Measurements from ENCODE around the gene LMAN1L. TPM values are rescaled to one million over a fixed set of nuclear protein-coding genes. Genes with fewer than 3 reads are reported as not detected.

The LMAN1L gene
- total RNA-seq, 1 experiment from 2014 or later, result not detected

DNA sequence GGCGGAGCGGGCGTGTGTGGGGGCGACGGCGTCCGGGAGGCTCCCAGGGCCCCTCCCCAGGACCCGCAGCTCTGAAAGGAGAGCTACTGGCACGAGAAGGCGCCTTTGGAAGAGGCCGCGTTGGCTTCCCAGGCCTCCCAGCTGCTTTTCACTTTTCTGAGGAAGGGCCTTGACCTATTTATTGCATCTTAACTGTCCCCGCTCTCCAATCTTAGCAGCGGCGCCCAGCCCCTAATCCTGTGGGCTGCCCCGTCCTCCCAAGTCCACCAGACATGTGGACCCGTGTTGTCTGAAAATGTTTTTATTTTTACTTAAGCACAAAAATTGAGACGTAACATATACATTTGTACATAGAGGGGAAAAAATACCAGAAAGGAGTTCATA, 30.8 kb downstream of the LMAN1L start:
- peak overlapping the region; percentile 95 to 98 (median 97) for H3K27ac Mint-ChIP-seq
- H3K9me3 Mint-ChIP-seq, result no peaks in the 10 kb centered on the region
- Histone ChIP-seq H4K91ac (ENCODE audit: insufficient read length, low read depth, low read length) (peak overlapping the region; percentile 77), H3K27ac (ENCODE audit: insufficient read length, low read depth, low read length) (no peak overlapping the region), H2BK20ac (ENCODE audit: low read depth, low read length, poor library complexity, severe bottlenecking) (no peak overlapping the region), H3K23me2 (ENCODE audit: insufficient read length, low read depth, low read length, poor library complexity, severe bottlenecking) (peaks cover 6% of the 10 kb centered on the region), H3K4me2 (ENCODE audit: insufficient read depth, insufficient read length, low read length) (peak overlapping the region; percentile 64), H3K4me1 (ENCODE audit: insufficient read depth, low read length) (no peaks in the 10 kb centered on the region; the same call in 1 of the 2 replicates), H3K4ac (ENCODE audit: low read depth, low read length) (no peak overlapping the region; the same call in 1 of the 2 replicates), H2BK5ac (ENCODE audit: insufficient read length, low read length) (no peak overlapping the region), H3K9me3 (ENCODE audit: control insufficient read depth, low read depth, low read length) (no peaks in the 10 kb centered on the region), H3K18ac (ENCODE audit: insufficient read length, low read depth, low read length) (peak overlapping the region; percentile 70), H4K8ac (replicated peaks; ENCODE audit: insufficient read length, low read depth, low read length) (no peak overlapping the region), H2BK120ac (ENCODE audit: low read depth, low read length, poor library complexity, severe bottlenecking) (no peak overlapping the region), H3K14ac (ENCODE audit: insufficient read depth, low read length) (peak overlapping the region; percentile 92), H2BK12ac (ENCODE audit: insufficient read length, low read depth, low read length) (no peak overlapping the region), H3K23ac (ENCODE audit: insufficient read length, low read depth, low read length) (no peak overlapping the region), H2AFZ (ENCODE audit: low read length) (no peak overlapping the region), H4K20me1 (ENCODE audit: control insufficient read depth, insufficient read depth, insufficient read length) (no peaks in the 10 kb centered on the region), H2BK15ac (ENCODE audit: low read depth, low read length) (no peak overlapping the region), H3K9ac (ENCODE audit: extremely low read depth, insufficient read length, low read length) (peak overlapping the region; percentile 73), H3K27me3 (ENCODE audit: insufficient read depth, low read length) (no peaks in the 10 kb centered on the region), H3K79me2 (ENCODE audit: insufficient read depth, low read length) (no peaks in the 10 kb centered on the region), H4K5ac (ENCODE audit: insufficient read length, low read depth, low read length) (no peak overlapping the region), H3K79me1 (ENCODE audit: insufficient read depth, low read depth, low read length, poor library complexity, severe bottlenecking) (no peaks in the 10 kb centered on the region), H3K56ac (ENCODE audit: insufficient read length, low read depth, low read length) (no peak overlapping the region), H3T11ph (ENCODE audit: low read length) (no peak overlapping the region), H2AK5ac (ENCODE audit: insufficient read length, low read length) (no peak overlapping the region)
- peaks cover 12 to 49% (median 45%) of the 10 kb centered on the region in 3 experiments for H3K36me3 Mint-ChIP-seq (ENCODE audit: insufficient read depth in 1 of 3, low read depth in 3 of 3)
- DNase-seq, result no peak
- peaks cover 20 to 35% of the 10 kb centered on the region in 2 experiments for H3K4me1 Mint-ChIP-seq
- WGBS (ENCODE audit: extremely low coverage, insufficient read length, low lambda C conversion rate), result no CpG with 5 or more reads among the region's 18 CpGs
- no peaks in the 10 kb centered on the region for H3K27me3 Mint-ChIP-seq (ENCODE audit: low read depth)
- peak overlapping the region; percentile 71 to 89 for H3K4me3 Mint-ChIP-seq
- TF ChIP-seq, protein P1, sequence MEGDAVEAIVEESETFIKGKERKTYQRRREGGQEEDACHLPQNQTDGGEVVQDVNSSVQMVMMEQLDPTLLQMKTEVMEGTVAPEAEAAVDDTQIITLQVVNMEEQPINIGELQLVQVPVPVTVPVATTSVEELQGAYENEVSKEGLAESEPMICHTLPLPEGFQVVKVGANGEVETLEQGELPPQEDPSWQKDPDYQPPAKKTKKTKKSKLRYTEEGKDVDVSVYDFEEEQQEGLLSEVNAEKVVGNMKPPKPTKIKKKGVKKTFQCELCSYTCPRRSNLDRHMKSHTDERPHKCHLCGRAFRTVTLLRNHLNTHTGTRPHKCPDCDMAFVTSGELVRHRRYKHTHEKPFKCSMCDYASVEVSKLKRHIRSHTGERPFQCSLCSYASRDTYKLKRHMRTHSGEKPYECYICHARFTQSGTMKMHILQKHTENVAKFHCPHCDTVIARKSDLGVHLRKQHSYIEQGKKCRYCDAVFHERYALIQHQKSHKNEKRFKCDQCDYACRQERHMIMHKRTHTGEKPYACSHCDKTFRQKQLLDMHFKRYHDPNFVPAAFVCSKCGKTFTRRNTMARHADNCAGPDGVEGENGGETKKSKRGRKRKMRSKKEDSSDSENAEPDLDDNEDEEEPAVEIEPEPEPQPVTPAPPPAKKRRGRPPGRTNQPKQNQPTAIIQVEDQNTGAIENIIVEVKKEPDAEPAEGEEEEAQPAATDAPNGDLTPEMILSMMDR (conservative IDR thresholded peaks at IDR 0.05), result no peak; the same call in 2 of the 3 replicates

All from H9 (cell line).